GM21360 (cell line): Measurements from ENCODE around the gene HSPA14.
A peak's percentile ranks its signal among the peaks of the same experiment; 100 is the strongest.
"Not testable (repeated sequence)": the region's sequence is repeated elsewhere in the genome, so short reads cannot be mapped to it uniquely, and the experiment has no call there.

Experiments used
- ATAC-seq: cut with Tn5 transposase; IDR thresholded peaks from one replicate; pipeline ENCODE4 v1.9.1; 2021; ENCODE audit warnings: mild to moderate bottlenecking, moderate library complexity; ENCODE audit not compliant: unreplicated experiment

The HSPA14 gene

GRCh38 chr10:14879124-14879927 is 41.2 kb downstream of the HSPA14 start:
- peak; percentile 14 for ATAC-seq

- no peak for ATAC-seq
These were observed 41.8 kb downstream of the HSPA14 start for GRCh38 chr10:14879928-14880193.

- ATAC-seq = no peak
These were observed 42.1 kb downstream of the HSPA14 start for GRCh38 chr10:14880229-14880628.

GRCh38 chr10:14884082-14884481 is 46.0 kb downstream of the HSPA14 start:
- no peak for ATAC-seq

GRCh38 chr10:14889318-14889717 is 51.2 kb downstream of the HSPA14 start:
- ATAC-seq = no peak

- no peak for ATAC-seq
These were observed 53.0 kb downstream of the HSPA14 start for GRCh38 chr10:14891151-14891550.

- no peak for ATAC-seq
These were observed 66.2 kb downstream of the HSPA14 start for GRCh38 chr10:14904316-14904732.

GRCh38 chr10:14904864-14905263 is 66.8 kb downstream of the HSPA14 start:
- ATAC-seq = no peak

GRCh38 chr10:14905890-14906289 is 67.8 kb downstream of the HSPA14 start:
- no peak for ATAC-seq

GRCh38 chr10:14906765-14907164 is 68.7 kb downstream of the HSPA14 start:
- no peak for ATAC-seq

GRCh38 chr10:14907591-14907990 is 69.5 kb downstream of the HSPA14 start:
- ATAC-seq = not testable (repeated sequence)

- ATAC-seq = no peak
These were observed 71.0 kb downstream of the HSPA14 start for GRCh38 chr10:14909101-14909500.

- no peak for ATAC-seq
These were observed 72.8 kb downstream of the HSPA14 start for GRCh38 chr10:14910953-14911352.

- ATAC-seq = no peak
These were observed 73.7 kb downstream of the HSPA14 start for GRCh38 chr10:14911801-14912200.

- ATAC-seq = no peak
These were observed 78.5 kb downstream of the HSPA14 start for GRCh38 chr10:14916600-14916999.

GRCh38 chr10:14917827-14918226 is 79.7 kb downstream of the HSPA14 start:
- ATAC-seq = no peak

- no peak for ATAC-seq
These were observed 80.9 kb downstream of the HSPA14 start for GRCh38 chr10:14918964-14919363.
